Thymus (tissue), 11 donors: ENCODE results near the gene DOK3. TPM values are rescaled to one million over a fixed set of nuclear protein-coding genes. Genes with fewer than 3 reads are reported as not detected.

Source experiments
- DNase-seq, 9 donors: peaks; one replicate each; pipeline ENCODE4 v3.0.0-alpha.2; 2013; ENCODE audit warnings: low spot score in 9 of 9, low read depth in 6 of 9, missing footprints in 1 of 9
- H3K27ac ChIP-seq, 2 donors: one replicate each; pipeline ENCODE4 v1.5.1; 2013; ENCODE audit warnings: control low read depth in 1 of 2, low read depth in 1 of 2, low read length in 1 of 2, mild to moderate bottlenecking in 1 of 2, moderate library complexity in 1 of 2
- H3K27me3 ChIP-seq, 2 donors: one replicate each; pipeline ENCODE4 v1.5.1; 2013; ENCODE audit warnings: low read length in 1 of 2; ENCODE audit not compliant: control insufficient read depth in 2 of 2, insufficient read depth in 1 of 2
- H3K36me3 ChIP-seq, 2 donors: one replicate each; pipeline ENCODE4 v1.5.1; 2013; ENCODE audit warnings: low read length in 1 of 2, mild to moderate bottlenecking in 1 of 2, moderate library complexity in 1 of 2; ENCODE audit not compliant: control insufficient read depth in 2 of 2, insufficient read depth in 2 of 2
- H3K4me1 ChIP-seq, 2 donors: one replicate each; pipeline ENCODE4 v1.5.1; 2013; ENCODE audit warnings: low read length in 2 of 2; ENCODE audit not compliant: control insufficient read depth in 2 of 2, insufficient read depth in 2 of 2
- H3K4me3 ChIP-seq, 2 donors: one replicate each; pipeline ENCODE4 v1.5.1; 2013; ENCODE audit warnings: low read length in 2 of 2, control low read depth in 1 of 2, mild to moderate bottlenecking in 1 of 2
- H3K9me3 ChIP-seq, 2 donors: one replicate each; pipeline ENCODE4 v1.5.1; 2013; ENCODE audit warnings: low read length in 1 of 2, mild to moderate bottlenecking in 1 of 2; ENCODE audit not compliant: control insufficient read depth in 2 of 2, insufficient read depth in 1 of 2
- WGBS: extraction: QIAGEN DNeasy Blood & Tissue Kit; methylation state at CpG from one replicate; pipeline ENCODE4 v1.1.7; 2013; 5-methylcytosine and 5-hydroxymethylcytosine counted together
- polyA plus RNA-seq: library from polyadenylated mRNA; stranded (reverse); fragments of 200-250 nt; gene quantifications from one replicate; pipeline ENCODE4 v1.2.3, GENCODE V29; 2013
- total RNA-seq: library from RNA; stranded (reverse); fragments of 120-200 nt; gene quantifications from one replicate; pipeline ENCODE4 v1.2.4, GENCODE V29; 2013
- donor health status: healthy.

DOK3 gene
- total and polyA plus RNA-seq, 2 donors, result 3.3 to 13.4 TPM

GRCh38 chr5:177552839-177553455 lies 43.3 kb upstream of the DOK3 start:
- Histone ChIP-seq H3K27ac (no peak overlapping the region), H3K4me1 (peaks cover 9 to 24% of the 10 kb centered on the region in 2 donors), H3K36me3 (peaks cover 8 to 28% of the 10 kb centered on the region in 2 donors), H3K27me3 (no peaks in the 10 kb centered on the region), H3K4me3 (peak overlapping the region; percentile 62 to 74), H3K9me3 (no peaks in the 10 kb centered on the region)
- no peak for DNase-seq
- 90% methylated on average over 16 of the region's 16 CpGs for WGBS

- DNase-seq, result no peak
- Histone ChIP-seq H3K9me3 (no peaks in the 10 kb centered on the region), H3K27me3 (no peaks in the 10 kb centered on the region), H3K4me1 (peaks cover 9 to 21% of the 10 kb centered on the region in 2 donors), H3K4me3 (no peak overlapping the region), H3K27ac (no peak overlapping the region), H3K36me3 (peaks cover 8 to 39% of the 10 kb centered on the region in 2 donors)
- 98% methylated on average over 1 of the region's 1 CpG for WGBS
Observed at GRCh38 chr5:177550122-177550521, 40.5 kb upstream of the DOK3 start.

DNA sequence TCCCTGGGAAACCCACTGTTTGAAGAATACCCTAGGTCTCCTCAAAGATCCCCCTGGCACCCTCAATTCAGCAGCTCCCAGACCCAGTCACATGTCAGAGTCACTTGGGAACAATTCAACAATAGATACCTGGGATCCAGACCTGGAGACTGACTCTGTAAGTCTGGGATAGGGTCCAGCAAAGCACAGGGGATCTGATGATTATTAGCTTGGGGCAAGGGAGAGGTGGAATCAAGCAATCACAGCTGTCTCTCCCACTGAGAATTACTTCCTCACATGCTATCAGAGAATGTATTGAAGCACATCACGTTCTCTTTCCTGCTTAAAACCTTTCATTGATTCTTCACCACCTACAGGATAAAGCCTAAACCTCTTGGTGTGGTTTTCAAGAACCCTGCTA lies 38.9 kb upstream of the DOK3 start:
- WGBS, result 96% methylated on average over 1 of the region's 1 CpG
- peaks cover 8 to 39% of the 10 kb centered on the region in 2 donors for H3K36me3 ChIP-seq
- H3K4me3 ChIP-seq, result no peak overlapping the region
- no peaks in the 10 kb centered on the region for H3K27me3 ChIP-seq
- H3K9me3 ChIP-seq, result no peaks in the 10 kb centered on the region
- H3K27ac ChIP-seq, result no peak overlapping the region
- DNase-seq, result no peak
- H3K4me1 ChIP-seq, result peaks cover 8 to 14% of the 10 kb centered on the region in 2 donors

- no peak for DNase-seq
- Histone ChIP-seq H3K4me3 (no peak overlapping the region), H3K9me3 (no peaks in the 10 kb centered on the region), H3K27me3 (no peaks in the 10 kb centered on the region), H3K36me3 (peaks cover 8 to 39% of the 10 kb centered on the region in 2 donors), H3K27ac (no peak overlapping the region), H3K4me1 (peaks cover under 1 to 6% of the 10 kb centered on the region in 2 donors)
- over 99% methylated on average over 3 of the region's 3 CpGs for WGBS
Observed at GRCh38 chr5:177547736-177548135, 38.1 kb upstream of the DOK3 start.

DNA sequence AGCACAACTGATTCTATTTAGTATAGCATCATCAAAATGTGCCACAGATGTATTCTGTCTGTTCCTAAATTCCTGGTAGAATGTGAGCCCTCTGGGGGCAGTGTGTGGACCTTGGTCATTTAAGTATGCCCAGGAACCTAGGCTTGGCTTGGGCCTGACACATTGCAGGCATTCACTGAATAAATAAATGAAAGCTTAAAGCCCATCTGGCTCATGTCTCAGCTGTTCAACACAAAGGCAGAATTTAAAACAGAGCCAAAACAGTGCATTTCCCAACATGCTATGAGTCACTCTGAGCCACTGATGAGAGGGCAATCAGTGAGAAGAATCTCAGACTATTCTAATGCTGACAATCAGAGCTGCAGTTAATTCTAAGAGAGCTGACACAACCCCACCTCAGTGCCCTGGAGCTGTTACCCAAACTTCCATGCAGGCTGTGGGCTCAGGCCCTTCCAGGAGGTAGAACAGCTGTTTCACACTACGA lies 36.7 kb upstream of the DOK3 start:
- no peak for DNase-seq
- H3K4me3 ChIP-seq, result no peak overlapping the region
- H3K27me3 ChIP-seq, result no peaks in the 10 kb centered on the region
- no peaks in the 10 kb centered on the region for H3K9me3 ChIP-seq
- peaks cover 3 to 31% of the 10 kb centered on the region in 2 donors for H3K36me3 ChIP-seq
- WGBS, result 98% methylated on average over 1 of the region's 1 CpG
- no peak overlapping the region for H3K27ac ChIP-seq
- H3K4me1 ChIP-seq, result peaks cover 0 to 3% of the 10 kb centered on the region in 2 donors

DNA sequence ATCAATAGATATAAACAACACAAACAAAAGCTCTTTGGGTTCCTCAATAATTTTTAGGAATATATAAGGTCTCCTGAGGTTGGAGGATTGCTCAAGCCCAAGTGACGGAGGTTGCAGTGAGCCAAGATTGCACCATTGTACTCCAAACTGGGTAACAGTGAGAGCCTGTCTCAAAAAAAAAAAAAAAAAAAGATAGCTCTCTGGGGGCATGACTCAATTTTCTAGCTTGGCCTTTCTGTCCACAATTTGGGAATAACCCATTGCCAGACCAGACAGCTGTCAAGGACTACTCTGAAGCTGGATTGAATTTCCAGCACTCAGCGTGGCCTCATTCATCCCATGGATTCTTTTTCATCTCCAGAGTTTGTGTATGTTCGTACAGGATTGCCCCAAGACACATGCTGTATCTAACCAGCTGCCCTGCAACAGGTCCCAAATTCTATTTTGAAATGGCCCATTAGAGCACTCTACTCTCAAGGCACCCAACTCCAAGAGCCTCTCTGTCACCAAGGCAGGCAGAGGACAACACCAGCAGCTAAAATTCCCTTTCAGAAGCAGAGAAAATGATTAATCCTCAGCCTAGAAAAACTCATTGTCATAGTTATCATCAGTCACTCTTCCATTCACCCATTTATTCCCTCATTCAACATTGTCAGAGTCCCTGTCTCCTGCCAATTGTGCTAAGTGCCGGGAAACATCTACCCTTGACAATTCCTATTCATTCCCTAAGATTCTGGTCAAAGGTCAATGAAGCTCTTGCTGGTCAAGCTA lies 36.0 kb upstream of the DOK3 start:
- Histone ChIP-seq H3K9me3 (no peaks in the 10 kb centered on the region), H3K36me3 (peaks cover 3 to 28% of the 10 kb centered on the region in 2 donors), H3K27ac (peak overlapping the region in 1 of 2 donors; percentile 56), H3K27me3 (no peaks in the 10 kb centered on the region), H3K4me3 (no peak overlapping the region), H3K4me1 (peaks cover 0 to 3% of the 10 kb centered on the region in 2 donors)
- 91% methylated on average over 4 of the region's 4 CpGs for WGBS
- no peak for DNase-seq

DNA sequence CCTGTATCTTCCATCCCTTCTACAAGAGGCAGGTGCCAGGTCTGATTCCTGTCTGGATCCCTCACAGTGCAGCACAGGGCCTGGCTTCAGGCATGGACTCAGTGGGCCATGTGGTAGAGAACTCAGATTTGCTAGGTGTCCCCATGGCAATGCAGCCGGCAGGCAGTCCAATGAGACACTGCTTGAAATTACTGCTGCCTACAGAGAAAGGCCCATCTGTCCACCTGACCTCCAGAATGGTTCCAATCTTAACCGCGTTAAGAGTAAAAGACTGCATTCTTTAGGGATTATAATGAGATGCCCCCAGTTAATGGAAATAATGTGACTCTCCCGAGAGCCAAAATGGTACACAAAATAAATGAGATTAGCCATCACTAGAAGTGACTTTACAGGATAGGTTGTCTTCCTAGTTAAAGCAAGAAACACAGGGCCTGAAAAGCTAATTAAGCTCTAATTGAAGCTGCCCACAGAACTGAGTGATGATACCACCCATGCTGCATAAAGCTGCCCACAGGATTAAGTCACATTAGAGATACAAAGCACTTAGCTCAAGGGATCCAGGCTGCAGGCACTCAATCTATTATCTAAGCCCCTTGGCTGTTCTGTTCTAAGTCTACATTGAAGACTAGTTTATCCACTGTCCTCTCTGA lies 33.3 kb upstream of the DOK3 start:
- H3K27me3 ChIP-seq, result no peaks in the 10 kb centered on the region
- no peak overlapping the region for H3K4me3 ChIP-seq
- DNase-seq, result no peak
- H3K27ac ChIP-seq, result no peak overlapping the region
- H3K4me1 ChIP-seq, result peaks cover 0 to 3% of the 10 kb centered on the region in 2 donors
- H3K9me3 ChIP-seq, result no peaks in the 10 kb centered on the region
- H3K36me3 ChIP-seq, result peaks cover 11 to 30% of the 10 kb centered on the region in 2 donors
- WGBS, result 98% methylated on average over 4 of the region's 4 CpGs

DNA sequence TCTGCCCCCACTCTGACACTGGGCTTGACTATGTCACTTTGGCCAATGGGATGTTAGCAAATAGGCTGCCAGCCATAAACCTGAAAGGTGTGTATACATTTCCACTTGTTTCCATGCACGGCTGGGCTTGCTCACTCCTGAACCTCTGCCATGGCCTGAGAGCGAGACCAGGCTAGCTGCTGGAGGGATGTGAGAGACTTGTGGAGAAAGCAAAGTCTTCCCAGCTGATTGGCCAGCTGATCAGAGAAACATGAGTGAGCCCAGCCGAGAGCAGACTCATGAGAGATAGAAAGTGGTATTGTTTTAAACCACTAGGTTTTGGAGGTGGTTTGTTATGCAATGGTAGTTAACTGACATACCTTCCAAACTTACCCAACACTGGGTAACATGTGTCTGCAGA lies 30.8 kb upstream of the DOK3 start:
- H3K27me3 ChIP-seq, result no peaks in the 10 kb centered on the region
- H3K4me3 ChIP-seq, result no peak overlapping the region
- peaks cover 34 to 38% of the 10 kb centered on the region in 2 donors for H3K36me3 ChIP-seq
- no peak for DNase-seq
- no peaks in the 10 kb centered on the region for H3K4me1 ChIP-seq
- H3K27ac ChIP-seq, result peak overlapping the region in 1 of 2 donors; percentile 11
- WGBS, result 96% methylated on average over 3 of the region's 3 CpGs
- H3K9me3 ChIP-seq, result no peaks in the 10 kb centered on the region

DNA sequence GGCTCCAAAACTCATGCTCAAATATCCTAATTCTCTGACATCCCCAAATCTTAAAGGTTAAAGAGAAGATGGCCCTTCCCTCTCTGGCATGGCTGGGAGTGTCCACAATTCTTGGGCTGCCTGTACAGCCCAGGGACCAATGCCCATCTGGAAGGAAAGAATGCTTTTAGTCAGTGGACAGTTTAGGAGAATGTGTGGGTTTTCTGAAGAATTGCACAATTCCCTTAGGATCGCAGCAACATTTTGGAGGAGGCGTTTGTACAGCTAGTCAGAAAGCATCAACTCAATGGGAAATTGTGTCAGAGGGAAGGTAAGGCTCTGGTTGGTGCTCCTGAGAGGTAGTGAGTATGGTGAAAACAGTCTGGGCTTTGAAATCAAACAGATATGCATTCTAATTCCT lies 29.8 kb upstream of the DOK3 start:
- Histone ChIP-seq H3K27ac (no peak overlapping the region), H3K36me3 (peaks cover 40 to 46% of the 10 kb centered on the region in 2 donors), H3K4me3 (no peak overlapping the region), H3K9me3 (no peaks in the 10 kb centered on the region), H3K4me1 (no peaks in the 10 kb centered on the region), H3K27me3 (no peaks in the 10 kb centered on the region)
- no peak for DNase-seq
- WGBS, result 97% methylated on average over 2 of the region's 2 CpGs
